GM12875 (cell line): Measurements from ENCODE around the gene CTSH.

Experiments
- H3K4me3 ChIP-seq: one replicate; pipeline ENCODE4 v1.5.1; 2011; ENCODE audit warnings: low read depth, low read length, control low read depth
- CTCF ChIP-seq: IDR thresholded peaks from 2 replicates; pipeline ENCODE4 v1.5.1; 2011; ENCODE audit warnings: low read depth, mild to moderate bottlenecking, control low read depth, inconsistent platforms, low read length, moderate library complexity, borderline replicate concordance; ENCODE audit not compliant: insufficient read depth

The CTSH gene

GRCh38 chr15:78977091-78977571 lies 32.3 kb upstream of the CTSH start:
- H3K4me3 ChIP-seq: peak overlapping the region; percentile 14
- no peak for TF ChIP-seq CTCF

- TF ChIP-seq CTCF: no peak
- H3K4me3 ChIP-seq: peak overlapping the region; percentile 14
These were observed 31.8 kb upstream of the CTSH start for GRCh38 chr15:78976691-78977090.

GRCh38 chr15:78974272-78974918 lies 29.5 kb upstream of the CTSH start:
- TF ChIP-seq CTCF: no peak
- no peak overlapping the region for H3K4me3 ChIP-seq

- no peak for TF ChIP-seq CTCF
- H3K4me3 ChIP-seq: no peak overlapping the region
These were observed 25.0 kb upstream of the CTSH start for GRCh38 chr15:78969687-78970349.

GRCh38 chr15:78968539-78969271 lies 23.9 kb upstream of the CTSH start:
- no peak overlapping the region for H3K4me3 ChIP-seq
- TF ChIP-seq CTCF: no peak

GRCh38 chr15:78968114-78968513 lies 23.3 kb upstream of the CTSH start:
- TF ChIP-seq CTCF: no peak
- no peak overlapping the region for H3K4me3 ChIP-seq
